HCEC 1CT (cell line): Measurements from ENCODE around the gene MSI1.
A peak's percentile ranks its signal among the peaks of the same experiment; 100 is the strongest.

Source experiments
- DNase-seq: peaks from one replicate; pipeline ENCODE4 v3.0.0-alpha.2; 2017

MSI1 gene

DNA sequence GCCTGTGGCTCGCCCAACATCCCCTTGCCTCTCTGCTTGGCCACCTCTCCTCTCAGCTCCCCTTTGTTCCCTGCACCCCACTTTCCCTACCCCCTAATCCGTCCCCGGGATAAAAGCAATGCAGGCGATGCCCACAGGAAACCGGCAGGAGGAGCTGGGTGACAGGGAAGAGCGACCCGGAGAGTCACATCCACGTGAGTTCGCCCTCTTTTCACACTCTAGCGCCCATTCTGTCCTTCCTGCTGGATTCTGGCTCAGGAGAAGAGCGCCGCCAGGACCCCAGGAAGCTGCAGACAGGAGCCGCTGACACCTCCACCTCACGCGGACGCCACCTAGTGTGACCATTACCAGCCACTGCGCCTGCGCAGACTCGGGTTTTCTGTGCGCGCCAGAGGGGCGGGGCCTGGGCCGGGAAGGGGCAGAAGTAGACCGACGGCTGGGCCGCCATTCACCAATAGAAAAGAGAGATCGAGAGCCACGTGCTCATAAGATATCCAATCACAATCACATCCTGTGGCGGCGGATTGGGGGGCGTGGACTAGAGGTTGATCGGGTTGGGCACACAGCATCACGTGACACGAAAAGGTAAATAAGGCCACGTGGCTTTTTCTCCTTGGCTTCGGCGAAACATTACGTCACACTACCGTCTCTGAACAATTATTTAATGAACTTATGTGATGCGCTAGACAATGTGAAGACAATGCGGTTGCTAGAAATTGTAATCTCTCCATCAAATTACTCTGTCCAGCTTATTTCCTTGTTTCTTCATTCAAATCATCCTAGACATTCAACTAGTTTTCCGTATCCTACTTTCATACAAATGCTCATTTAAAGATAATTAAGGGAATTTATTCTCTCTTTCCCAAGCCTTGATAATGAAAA lies 51.5 kb downstream of the MSI1 start:
- DNase-seq: peak; percentile 100

DNA sequence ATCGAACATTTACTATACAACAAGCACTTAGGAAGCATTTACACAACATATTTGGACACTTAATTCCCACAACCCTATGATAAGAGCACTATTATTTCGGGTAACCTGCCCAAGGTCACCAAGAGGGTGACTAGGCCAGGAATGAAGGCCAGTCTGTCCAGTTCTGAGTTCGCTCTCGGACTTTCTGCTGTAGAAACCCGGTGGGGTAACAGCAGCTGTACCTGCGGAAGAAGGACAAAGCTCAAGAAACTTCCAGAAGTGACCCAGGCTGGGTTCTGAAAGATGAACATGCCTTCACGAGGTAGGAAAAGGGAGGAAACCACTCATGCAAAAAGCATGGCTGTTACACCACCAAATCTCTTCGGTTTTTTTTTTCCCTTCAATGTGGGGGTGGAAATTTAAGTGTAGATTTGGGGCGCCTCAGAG lies 52.2 kb downstream of the MSI1 start:
- no peak for DNase-seq

GRCh38 chr12:120314220-120314619 lies 54.7 kb downstream of the MSI1 start:
- peak; percentile 10 for DNase-seq

GRCh38 chr12:120301962-120302815 lies 66.8 kb downstream of the MSI1 start, which contains the start of gene SIRT4:
Gene SIRT4 (plus strand): TSS chr12:120302321. CDS start chr12:120303562, 1,241 bp downstream.
- DNase-seq: peak; percentile 92

DNA sequence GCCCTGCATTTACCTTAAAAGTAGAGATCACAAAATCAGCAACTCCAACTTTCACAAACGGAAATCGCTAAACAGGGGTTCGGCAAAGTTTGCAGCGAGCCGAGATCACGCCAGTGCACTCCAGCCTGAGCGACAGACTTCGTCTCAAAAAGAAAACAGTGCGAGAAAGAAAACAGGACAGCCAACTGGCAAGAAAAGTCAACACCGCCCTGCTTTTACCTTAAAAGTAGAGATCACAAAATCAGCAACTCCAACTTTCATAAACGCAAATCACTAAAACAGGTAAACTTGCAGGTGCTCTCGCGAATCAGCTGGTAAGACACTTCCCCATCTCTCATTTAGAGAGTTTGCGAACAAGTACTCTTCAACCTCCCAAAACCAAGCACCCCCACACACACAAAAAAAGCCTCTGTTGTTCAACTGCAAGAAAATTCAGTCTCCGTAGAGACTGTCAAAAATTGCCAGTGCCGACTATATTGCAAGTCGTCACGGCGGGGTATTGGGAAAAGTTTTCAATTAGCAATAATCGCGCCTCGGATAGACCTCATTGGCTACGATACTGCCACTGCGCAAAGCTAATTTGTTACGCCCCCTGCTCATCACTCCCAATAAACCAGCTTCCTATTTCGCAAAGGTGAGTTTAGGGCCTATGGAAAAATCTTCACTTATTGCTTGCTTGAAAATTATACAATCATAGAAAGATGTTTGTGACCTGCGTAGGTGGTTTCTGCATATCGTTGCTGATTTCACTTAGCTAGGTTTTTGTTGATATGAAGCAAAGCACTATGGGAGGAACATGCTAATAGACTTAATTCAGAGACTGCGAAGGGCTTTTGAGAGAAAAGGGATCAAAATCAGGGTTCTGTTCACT lies 76.1 kb downstream of the MSI1 start, which contains the start of gene RNU4-1:
Gene RNU4-1 (minus strand): TSS at position 577 of the 871 bp plus-strand sequence.
- peak; percentile 97 for DNase-seq

DNA sequence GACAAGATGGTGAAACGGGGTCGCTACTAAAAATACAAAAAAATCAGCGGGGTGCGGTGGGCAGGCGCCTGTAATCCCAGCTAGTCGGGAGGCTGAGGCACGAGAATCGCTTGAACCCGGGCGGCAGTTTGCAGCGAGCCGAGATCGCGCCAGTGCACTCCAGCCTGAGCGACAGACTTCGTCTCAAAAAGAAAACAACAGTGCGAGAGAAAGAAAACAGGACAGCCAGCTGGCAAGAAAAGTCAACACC lies 76.6 kb downstream of the MSI1 start:
- DNase-seq: no peak
